IMR-90 (cell line): ENCODE data around the gene SIK3. TPM values are rescaled to one million over a fixed set of nuclear protein-coding genes. Genes with fewer than 3 reads are reported as not detected.

Experiments
- ATAC-seq: fragments of 200-7000 bp; cut with Tn5 transposase; 2 replicates; pipeline ENCODE4 v1.9.1; 2020; ENCODE audit warnings: low read depth, mild to moderate bottlenecking, moderate library complexity
- BruUV-seq: library from RNA; stranded (reverse); fragments of 400-500 nt; replicated peaks from 2 replicates; lab custom pipeline; 2021; lab: Mats Ljungman, UMichigan
- CTCF ChIA-PET: fragments of 300-600 bp; formaldehyde crosslinking; extraction: SDS; loops from one replicate; lab custom pipeline; 2021; ENCODE audit warnings: antibody characterized with exemption; lab: Yijun Ruan, JAX
- POLR2A ChIA-PET: fragments of 300-600 bp; sonication (Branson Sonifier 250); formaldehyde crosslinking; loops from one replicate; lab custom pipeline; 2022; ENCODE audit warnings: antibody characterized with exemption; ENCODE audit not compliant: unreplicated experiment; lab: Charles Lee
- DNase-seq: peaks from one replicate; pipeline ENCODE4 v3.0.0; 2013
- H2AFZ ChIP-seq: replicated peaks from 2 replicates; pipeline ENCODE3; 2013; ENCODE audit warnings: low read length, mild to moderate bottlenecking; ENCODE audit not compliant: poor library complexity
- H2AK5ac ChIP-seq: 2 replicates; pipeline ENCODE4 v1.6.1; 2013; ENCODE audit warnings: low read depth, low read length, inconsistent platforms
- H2AK9ac ChIP-seq: replicated peaks from 2 replicates; pipeline ENCODE3; 2013; ENCODE audit warnings: mild to moderate bottlenecking, low read depth, low read length, moderate library complexity; ENCODE audit not compliant: poor library complexity
- H2BK120ac ChIP-seq: 2 replicates; pipeline ENCODE4 v1.6.1; 2013; ENCODE audit warnings: low read depth, low read length, inconsistent platforms
- H2BK15ac ChIP-seq: 3 replicates; pipeline ENCODE4 v1.6.1; 2013; ENCODE audit warnings: low read depth, low read length, inconsistent platforms
- H2BK20ac ChIP-seq: 2 replicates; pipeline ENCODE4 v1.6.1; 2013; ENCODE audit warnings: low read depth, mild to moderate bottlenecking, inconsistent platforms, low read length, moderate library complexity
- H2BK5ac ChIP-seq: 2 replicates; pipeline ENCODE4 v1.6.1; 2013; ENCODE audit warnings: mild to moderate bottlenecking, low read depth, low read length, inconsistent platforms; ENCODE audit not compliant: poor library complexity, severe bottlenecking
- H3K14ac ChIP-seq: replicated peaks from 2 replicates; pipeline ENCODE4 v1.6.1; 2013; ENCODE audit warnings: low read depth, low read length, inconsistent platforms
- H3K18ac ChIP-seq: 2 replicates; pipeline ENCODE4 v1.6.1; 2013; ENCODE audit warnings: low read depth, low read length, control low read depth
- H3K23ac ChIP-seq: 2 replicates; pipeline ENCODE4 v1.6.1; 2013; ENCODE audit warnings: low read depth, low read length, inconsistent platforms
- H3K27ac ChIP-seq: 2 replicates; pipeline ENCODE4 v1.5.1; 2013; ENCODE audit warnings: mild to moderate bottlenecking, control low read depth, low read length; ENCODE audit not compliant: insufficient read depth
- H3K27me3 ChIP-seq: 2 replicates; pipeline ENCODE4 v1.6.1; 2013; ENCODE audit warnings: low read length; ENCODE audit not compliant: control insufficient read depth, insufficient read depth
- H3K36me3 ChIP-seq: 2 replicates; pipeline ENCODE4 v1.6.1; 2013; ENCODE audit warnings: low read length, mixed read lengths; ENCODE audit not compliant: control insufficient read depth, insufficient read depth
- H3K4ac ChIP-seq: 2 replicates; pipeline ENCODE4 v1.6.1; 2013; ENCODE audit warnings: low read depth, low read length, inconsistent platforms
- H3K4me1 ChIP-seq: 2 replicates; pipeline ENCODE4 v1.6.1; 2013; ENCODE audit warnings: low read length, mixed read lengths; ENCODE audit not compliant: control insufficient read depth, insufficient read depth
- H3K4me2 ChIP-seq: 2 replicates; pipeline ENCODE4 v1.6.1; 2013; ENCODE audit warnings: low read depth, mild to moderate bottlenecking, control low read depth, low read length, moderate library complexity
- H3K4me3 ChIP-seq: 2 replicates; pipeline ENCODE4 v1.5.1; 2013; ENCODE audit warnings: low read depth, mild to moderate bottlenecking, control low read depth, low read length, moderate library complexity; ENCODE audit not compliant: insufficient read depth
- H3K56ac ChIP-seq: 2 replicates; pipeline ENCODE4 v1.6.1; 2013; ENCODE audit warnings: low read length, inconsistent platforms; ENCODE audit not compliant: insufficient read depth; ENCODE audit errors: extremely low read depth
- H3K79me1 ChIP-seq, 2 experiments: 2 replicates each; pipeline ENCODE4 v1.6.1; 2013; ENCODE audit warnings: low read length in 2 of 2, inconsistent platforms in 1 of 2, low read depth in 1 of 2
- H3K9ac ChIP-seq: 2 replicates; pipeline ENCODE4 v1.6.1; 2013; ENCODE audit warnings: low read depth, low read length, control low read depth
- H3K9me1 ChIP-seq: 2 replicates; pipeline ENCODE4 v1.6.1; 2013; ENCODE audit warnings: low read length, inconsistent platforms; ENCODE audit not compliant: insufficient read depth
- H3K9me3 ChIP-seq: 2 replicates; pipeline ENCODE4 v1.6.1; 2013; ENCODE audit warnings: low read length; ENCODE audit not compliant: control insufficient read depth, insufficient read depth
- H4K20me1 ChIP-seq: 2 replicates; pipeline ENCODE4 v1.6.1; 2013; ENCODE audit warnings: low read length, inconsistent platforms; ENCODE audit not compliant: insufficient read depth
- H4K5ac ChIP-seq: 2 replicates; pipeline ENCODE4 v1.6.1; 2013; ENCODE audit warnings: mild to moderate bottlenecking, low read depth, low read length, control low read depth
- H4K8ac ChIP-seq, 2 experiments: 2 replicates each; pipeline ENCODE4 v1.6.1; 2013; ENCODE audit warnings: low read depth in 2 of 2, low read length in 2 of 2, control low read depth in 1 of 2, inconsistent platforms in 1 of 2
- H4K91ac ChIP-seq: 2 replicates; pipeline ENCODE4 v1.6.1; 2013; ENCODE audit warnings: low read depth, low read length, inconsistent platforms; ENCODE audit not compliant: insufficient read depth
- CTCF ChIP-seq: conservative IDR thresholded peaks from 2 replicates; pipeline ENCODE4 v1.5.1; 2012; ENCODE audit warnings: mild to moderate bottlenecking, low read depth, low read length, improper control_type of control experiment
- ELK1 ChIP-seq: fragments of 150-350 bp; IDR thresholded peaks from 2 replicates; pipeline ENCODE4 v1.6.1; 2016; ENCODE audit warnings: low read depth, mild to moderate bottlenecking, low read length, moderate library complexity, borderline replicate concordance
- POLR2A ChIP-seq: IDR thresholded peaks from 2 replicates; pipeline ENCODE4 v1.6.1; 2012; ENCODE audit warnings: mild to moderate bottlenecking, low read depth, low read length
- RFX5 ChIP-seq: IDR thresholded peaks from 2 replicates; pipeline ENCODE4 v1.8.0; 2012; ENCODE audit warnings: low read depth, mild to moderate bottlenecking, low read length, moderate library complexity
- WGBS, 2 experiments: methylation state at CpG; one replicate each; pipeline versions ENCODE4 v1.1.5 to v1.1.7; 2013; ENCODE audit warnings: missing lambda C conversion rate in 2 of 2; ENCODE audit not compliant: insufficient read length in 1 of 2; ENCODE audit errors: extremely low coverage in 2 of 2; 5-methylcytosine and 5-hydroxymethylcytosine counted together
- dilution Hi-C: fragments of 300-500 bp; cut with HindIII; formaldehyde crosslinking; loops from one replicate; pipeline ENCODE4 v1.14.3; 2018; ENCODE audit warnings: low sequenced_read_pairs; ENCODE audit not compliant: unreplicated experiment
- in situ Hi-C: fragments of 300-500 bp; cut with MboI; formaldehyde crosslinking; loops from 3 replicates; pipeline ENCODE4 v1.14.3; 2019; ENCODE audit warnings: low sequenced_read_pairs, inconsistent platforms, mixed read lengths
- intact Hi-C: fragments of 100-400 bp; cut with micrococcal nuclease; formaldehyde crosslinking; loops from 2 replicates; pipeline ENCODE4 v1.10.0; 2022
- polyA plus RNA-seq, 3 experiments: library from polyadenylated mRNA; depleted of rRNA; stranded (reverse); fragments of >200 nt; gene quantifications; 2 replicates each; pipeline ENCODE4 v1.2.3, GENCODE V29; 2012; ENCODE audit warnings: low replicate concordance in 1 of 3
- total RNA-seq: library from RNA; depleted of rRNA; stranded (reverse); fragments of >200 nt; gene quantifications from 2 replicates; pipeline ENCODE4 v1.2.3, GENCODE V29; 2012

The SIK3 gene
- total and polyA plus RNA-seq, 2 of the 4 experiments (the other 2 are of a cell fraction), result 8.2 to 9.1 TPM

- 100% methylated on average over 1 of the region's 1 CpG; no CpG with 5 or more reads in 1 of the 2 experiments for WGBS, 2 experiments
- POLR2A ChIA-PET, result no interaction called here
- dilution Hi-C loops, result no loop called here
- Histone ChIP-seq H3K4me3 (no peak overlapping the region), H4K91ac (no peak overlapping the region), H3K79me1 (peaks cover 28 to 32% of the 10 kb centered on the region in 2 experiments), H3K14ac (no peak overlapping the region), H2AK9ac (no peak overlapping the region), H2AFZ (no peak overlapping the region), H3K36me3 (no peaks in the 10 kb centered on the region), H2BK120ac (no peak overlapping the region), H2AK5ac (no peak overlapping the region), H3K9ac (no peak overlapping the region), H3K4me1 (peaks cover 5% of the 10 kb centered on the region; the same call in 1 of the 2 replicates), H3K9me1 (no peaks in the 10 kb centered on the region), H4K20me1 (peaks cover 13% of the 10 kb centered on the region; the same call in 1 of the 2 replicates), H2BK15ac (no peak overlapping the region), H3K4me2 (no peak overlapping the region), H3K56ac (no peak overlapping the region), H2BK20ac (no peak overlapping the region), H4K8ac (no peak overlapping the region), H3K23ac (no peak overlapping the region), H2BK5ac (no peak overlapping the region), H4K5ac (no peak overlapping the region), H3K27ac (no peak overlapping the region), H3K18ac (no peak overlapping the region), H3K9me3 (no peaks in the 10 kb centered on the region), H3K4ac (no peak overlapping the region), H3K27me3 (no peaks in the 10 kb centered on the region)
- DNase-seq, result no peak
- no peak for TF ChIP-seq ELK1
- no peak for TF ChIP-seq CTCF
- TF ChIP-seq RFX5, result no peak
- TF ChIP-seq POLR2A, result no peak
- CTCF ChIA-PET, result no interaction called here
- BruUV-seq, result no TSS peak
- no peak for ATAC-seq
- intact Hi-C loops, result no loop called here
- in situ Hi-C loops, result no loop called here
These were observed 60.3 kb downstream of the SIK3 start for GRCh38 chr11:117037975-117038350.
